ENCODE measurements around the gene THBS3. TPM values are rescaled to one million over a fixed set of nuclear protein-coding genes. Genes with fewer than 3 reads are reported as not detected.

Gene THBS3
- total and polyA plus RNA-seq, 9 of the 15 experiments (the other 6 are each of a cell fraction or from before 2014, with no cell fraction given), result 0.59 to 8.3 (median 3.2) TPM

DNA sequence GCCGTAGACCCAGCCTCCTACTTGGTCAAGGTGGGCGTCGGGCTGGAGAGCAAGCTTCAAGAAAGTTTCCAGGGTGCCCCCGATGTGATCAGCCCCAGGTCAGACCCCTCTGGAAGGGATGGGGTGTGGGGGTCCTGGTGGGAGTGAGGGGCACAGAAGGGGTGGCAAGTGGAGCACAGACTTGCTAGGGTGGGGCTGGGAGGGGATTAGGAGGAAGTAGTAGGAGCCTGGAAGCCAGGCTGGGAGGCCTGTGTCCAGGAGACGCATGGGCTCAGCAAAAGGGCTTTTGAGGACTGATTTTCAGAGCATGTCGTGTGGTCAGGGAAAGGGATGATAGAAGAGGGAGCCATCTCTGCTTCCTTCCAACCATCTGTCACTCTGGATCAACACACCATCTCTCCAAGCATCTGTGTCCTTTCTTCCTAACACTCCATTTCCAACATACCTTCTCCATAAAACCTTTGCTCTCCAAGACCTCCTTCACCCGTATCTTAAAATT, 25.6 kb downstream of the THBS3 start (continued):
- TF ChIP-seq, protein P1, sequence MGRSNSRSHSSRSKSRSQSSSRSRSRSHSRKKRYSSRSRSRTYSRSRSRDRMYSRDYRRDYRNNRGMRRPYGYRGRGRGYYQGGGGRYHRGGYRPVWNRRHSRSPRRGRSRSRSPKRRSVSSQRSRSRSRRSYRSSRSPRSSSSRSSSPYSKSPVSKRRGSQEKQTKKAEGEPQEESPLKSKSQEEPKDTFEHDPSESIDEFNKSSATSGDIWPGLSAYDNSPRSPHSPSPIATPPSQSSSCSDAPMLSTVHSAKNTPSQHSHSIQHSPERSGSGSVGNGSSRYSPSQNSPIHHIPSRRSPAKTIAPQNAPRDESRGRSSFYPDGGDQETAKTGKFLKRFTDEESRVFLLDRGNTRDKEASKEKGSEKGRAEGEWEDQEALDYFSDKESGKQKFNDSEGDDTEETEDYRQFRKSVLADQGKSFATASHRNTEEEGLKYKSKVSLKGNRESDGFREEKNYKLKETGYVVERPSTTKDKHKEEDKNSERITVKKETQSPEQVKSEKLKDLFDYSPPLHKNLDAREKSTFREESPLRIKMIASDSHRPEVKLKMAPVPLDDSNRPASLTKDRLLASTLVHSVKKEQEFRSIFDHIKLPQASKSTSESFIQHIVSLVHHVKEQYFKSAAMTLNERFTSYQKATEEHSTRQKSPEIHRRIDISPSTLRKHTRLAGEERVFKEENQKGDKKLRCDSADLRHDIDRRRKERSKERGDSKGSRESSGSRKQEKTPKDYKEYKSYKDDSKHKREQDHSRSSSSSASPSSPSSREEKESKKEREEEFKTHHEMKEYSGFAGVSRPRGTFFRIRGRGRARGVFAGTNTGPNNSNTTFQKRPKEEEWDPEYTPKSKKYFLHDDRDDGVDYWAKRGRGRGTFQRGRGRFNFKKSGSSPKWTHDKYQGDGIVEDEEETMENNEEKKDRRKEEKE (IDR thresholded peaks at IDR 0.05; ENCODE audit: borderline replicate concordance in 1 of 2, control insufficient read depth in 1 of 2, low read depth in 2 of 2, low read length in 1 of 2), result no peak

DNA sequence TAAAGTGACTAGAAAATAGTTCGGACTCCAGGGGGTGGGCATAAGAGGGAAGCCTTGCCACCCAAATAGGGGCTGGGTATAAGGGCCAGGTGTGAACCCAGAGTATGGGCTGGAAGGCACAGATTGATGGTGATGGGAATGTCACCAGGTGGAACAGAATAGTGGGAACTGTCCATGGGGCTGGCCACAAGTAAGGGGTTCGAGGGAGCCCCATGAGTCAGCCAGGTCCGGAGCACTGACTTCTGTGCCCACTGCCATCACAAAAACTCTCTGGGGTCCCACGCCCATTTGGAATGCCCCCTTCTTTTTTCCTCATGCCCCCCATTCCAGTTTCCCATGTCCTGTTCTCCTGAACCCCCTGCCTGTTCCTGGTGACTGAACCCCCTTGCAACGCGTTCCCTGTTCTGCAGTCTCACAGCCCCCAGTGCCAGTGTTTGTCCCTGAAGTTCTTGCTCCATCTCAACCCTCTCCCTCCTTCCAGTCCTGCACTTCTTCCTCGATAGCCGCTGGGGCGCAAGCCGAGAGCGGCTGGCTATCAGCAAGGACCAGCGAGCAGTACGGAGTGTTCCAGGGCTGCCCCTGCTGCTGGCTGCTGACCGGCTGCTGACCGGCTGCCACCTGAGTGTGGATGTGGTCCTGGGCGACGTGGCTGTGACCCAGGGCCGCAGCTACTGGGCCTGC, 26.2 kb downstream of the THBS3 start:
- H3K4me3 ChIP-seq, result no peak overlapping the region
- no peaks in the 10 kb centered on the region for H4K20me1 ChIP-seq (replicated peaks; ENCODE audit: control insufficient read depth, insufficient read depth, low read length)
- no peaks in the 10 kb centered on the region for H3K9me3 ChIP-seq (replicated peaks; ENCODE audit: control insufficient read depth, insufficient read depth, low read depth, low read length)
- ChIA-PET POLR2A (interaction anchor here (1.4 kb wide), 1 partner anchor 11 kb away, joined by 3 read pairs; no protein-coding TSS in a partner anchor), CTCF (ENCODE audit: low intra/inter-chr PET ratio) (no interaction called here)
- intact Hi-C loops (cut with micrococcal nuclease) (no loop called here), in situ Hi-C loops (cut with MboI) (no loop called here)
- 36% methylated on average over 18 of the region's 18 CpGs for WGBS (ENCODE audit: insufficient coverage, low coverage, missing lambda C conversion rate)
- no peak for TF ChIP-seq KLF13 (tag; IDR thresholded peaks at IDR 0.05; ENCODE audit: borderline replicate concordance, low read depth)
- TF ChIP-seq, protein P2, sequence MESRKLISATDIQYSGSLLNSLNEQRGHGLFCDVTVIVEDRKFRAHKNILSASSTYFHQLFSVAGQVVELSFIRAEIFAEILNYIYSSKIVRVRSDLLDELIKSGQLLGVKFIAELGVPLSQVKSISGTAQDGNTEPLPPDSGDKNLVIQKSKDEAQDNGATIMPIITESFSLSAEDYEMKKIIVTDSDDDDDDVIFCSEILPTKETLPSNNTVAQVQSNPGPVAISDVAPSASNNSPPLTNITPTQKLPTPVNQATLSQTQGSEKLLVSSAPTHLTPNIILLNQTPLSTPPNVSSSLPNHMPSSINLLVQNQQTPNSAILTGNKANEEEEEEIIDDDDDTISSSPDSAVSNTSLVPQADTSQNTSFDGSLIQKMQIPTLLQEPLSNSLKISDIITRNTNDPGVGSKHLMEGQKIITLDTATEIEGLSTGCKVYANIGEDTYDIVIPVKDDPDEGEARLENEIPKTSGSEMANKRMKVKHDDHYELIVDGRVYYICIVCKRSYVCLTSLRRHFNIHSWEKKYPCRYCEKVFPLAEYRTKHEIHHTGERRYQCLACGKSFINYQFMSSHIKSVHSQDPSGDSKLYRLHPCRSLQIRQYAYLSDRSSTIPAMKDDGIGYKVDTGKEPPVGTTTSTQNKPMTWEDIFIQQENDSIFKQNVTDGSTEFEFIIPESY (CRISPR knock-in tag; IDR thresholded peaks at IDR 0.05), result peak; percentile 41; the same call in 1 of the 2 replicates
- H3K27me3 ChIP-seq (ENCODE audit: control insufficient read depth in 2 of 2, insufficient read depth in 2 of 2, low read length in 2 of 2), result no peaks in the 10 kb centered on the region
- no peak overlapping the region for H3K27ac ChIP-seq (ENCODE audit: extremely low read depth, low read depth, low read length)
- ATAC-seq (no peak), FAIRE-seq (no peak), DNase-seq (ENCODE audit: extremely low read depth in 1 of 4, low spot score in 3 of 4) (no peak)
- no peaks in the 10 kb centered on the region for H3K36me3 ChIP-seq (ENCODE audit: control insufficient read depth, insufficient read depth, low read length)
- no peak overlapping the region for H2AFZ ChIP-seq (ENCODE audit: low read depth, low read length)
- no peak overlapping the region for H3K4me2 ChIP-seq (ENCODE audit: insufficient read depth, low read length)
- no TSS peak for BruUV-seq (replicated peaks)
- H3K9ac ChIP-seq (ENCODE audit: insufficient read depth in 1 of 2, low read depth in 2 of 2, low read length in 2 of 2), result peak overlapping the region in 1 of 2 experiments; percentile 73; a peak in 2 of 4 replicates
- peaks cover 9 to 58% of the 10 kb centered on the region in 2 experiments for H3K4me1 ChIP-seq (replicated peaks in 1 of 2; ENCODE audit: control insufficient read depth in 2 of 2, insufficient read depth in 2 of 2, low read length in 2 of 2)
- no peaks in the 10 kb centered on the region for H3K79me2 ChIP-seq (ENCODE audit: control insufficient read depth, insufficient read depth, low read length)
- no peaks in the 10 kb centered on the region for H3K9me1 ChIP-seq (ENCODE audit: control insufficient read depth, insufficient read depth, low read length)
